NCI-H2227 treated with DMSO at 0.1 percent for 48 hours (cell line): ENCODE results near the gene CMIP.

Source experiments
- DNase-seq: peaks from one replicate; lab custom pipeline; 2025; lab: John Stamatoyannopoulos, UW

CMIP gene

DNA sequence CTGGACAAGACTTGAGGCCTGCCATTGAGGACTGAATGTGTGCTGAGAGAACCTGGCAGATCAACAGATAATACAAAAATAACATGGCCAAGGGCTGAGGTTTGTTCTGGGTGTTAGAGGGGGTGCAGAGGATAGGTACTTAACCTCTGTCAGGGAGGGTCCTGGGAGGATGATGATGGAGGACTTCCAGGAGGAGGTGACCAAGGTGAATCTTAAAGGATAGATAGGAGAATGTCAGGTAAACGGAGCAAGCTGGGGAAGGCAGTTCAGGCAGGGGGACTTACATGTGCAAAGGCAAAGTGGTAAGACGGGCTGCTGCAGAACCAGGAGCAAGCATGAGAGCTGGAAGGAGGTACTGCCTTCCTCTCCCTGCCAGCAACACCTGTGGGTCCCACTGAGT, 214.6 kb downstream of the CMIP start:
- DNase-seq, result no peak

DNA sequence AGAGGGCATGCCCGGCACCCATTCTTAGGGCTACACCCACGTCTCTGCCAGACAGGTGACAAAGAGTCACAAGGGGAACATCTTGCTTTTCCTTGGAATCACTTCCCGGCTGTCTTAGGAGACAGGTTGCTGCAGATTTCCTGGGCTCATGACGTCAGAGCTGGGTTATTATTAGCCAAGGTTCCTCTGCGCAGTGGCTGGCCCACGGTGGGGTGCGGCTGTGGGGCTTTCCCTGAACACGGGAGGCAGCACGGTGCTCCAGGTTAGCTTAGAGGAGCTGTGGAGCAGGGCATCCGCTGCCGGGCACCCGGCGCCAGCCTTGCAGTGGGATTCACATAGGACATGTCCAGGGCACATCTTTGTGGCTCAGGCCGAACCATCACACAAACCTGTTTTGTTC, 216.5 kb downstream of the CMIP start:
- DNase-seq, result no peak

- DNase-seq, result no peak
These were observed 219.5 kb downstream of the CMIP start for GRCh38 chr16:81664153-81664552.

GRCh38 chr16:81665588-81665987, 221.0 kb downstream of the CMIP start:
- DNase-seq, result no peak

GRCh38 chr16:81666113-81666512, 221.5 kb downstream of the CMIP start:
- no peak for DNase-seq

DNA sequence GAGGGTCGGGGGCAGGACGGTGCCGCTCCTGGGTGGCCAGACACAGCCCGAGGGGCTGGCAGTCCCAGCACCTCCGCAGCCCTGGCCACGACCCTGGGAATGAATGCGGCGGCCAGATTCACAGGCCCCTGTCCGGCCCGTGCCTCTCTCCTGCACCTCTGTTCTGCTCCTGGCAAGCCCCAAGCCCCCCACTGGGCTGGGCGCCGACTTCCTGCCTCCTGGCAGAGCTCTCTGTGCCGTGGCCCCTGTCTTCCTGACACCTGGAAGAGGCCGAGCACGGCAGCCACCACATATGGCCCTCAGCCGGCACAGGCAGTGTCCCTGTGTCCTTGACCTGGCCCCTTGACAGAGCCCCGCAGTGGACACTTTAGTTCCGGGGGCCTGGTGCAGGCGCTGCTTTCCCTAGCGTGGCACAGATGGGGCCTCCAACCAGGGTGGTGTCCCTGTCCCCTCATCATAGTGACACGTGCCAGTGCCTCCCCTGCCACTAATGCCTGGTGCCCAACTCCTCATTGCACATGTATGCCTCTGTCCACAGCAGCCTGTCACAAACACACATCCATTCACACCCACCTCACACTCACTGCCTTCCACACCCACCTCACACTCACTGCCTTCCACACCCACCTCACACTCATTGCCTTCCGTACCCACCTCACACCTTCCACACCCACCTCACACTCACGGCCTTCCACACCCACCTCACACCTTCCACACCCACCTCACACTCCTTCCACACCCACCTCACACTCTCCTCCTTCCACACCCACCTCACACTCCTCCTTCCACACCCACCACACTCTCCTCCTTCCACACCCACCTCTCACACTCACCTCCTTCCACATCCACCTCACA, 223.9 kb downstream of the CMIP start:
- no peak for DNase-seq

DNA sequence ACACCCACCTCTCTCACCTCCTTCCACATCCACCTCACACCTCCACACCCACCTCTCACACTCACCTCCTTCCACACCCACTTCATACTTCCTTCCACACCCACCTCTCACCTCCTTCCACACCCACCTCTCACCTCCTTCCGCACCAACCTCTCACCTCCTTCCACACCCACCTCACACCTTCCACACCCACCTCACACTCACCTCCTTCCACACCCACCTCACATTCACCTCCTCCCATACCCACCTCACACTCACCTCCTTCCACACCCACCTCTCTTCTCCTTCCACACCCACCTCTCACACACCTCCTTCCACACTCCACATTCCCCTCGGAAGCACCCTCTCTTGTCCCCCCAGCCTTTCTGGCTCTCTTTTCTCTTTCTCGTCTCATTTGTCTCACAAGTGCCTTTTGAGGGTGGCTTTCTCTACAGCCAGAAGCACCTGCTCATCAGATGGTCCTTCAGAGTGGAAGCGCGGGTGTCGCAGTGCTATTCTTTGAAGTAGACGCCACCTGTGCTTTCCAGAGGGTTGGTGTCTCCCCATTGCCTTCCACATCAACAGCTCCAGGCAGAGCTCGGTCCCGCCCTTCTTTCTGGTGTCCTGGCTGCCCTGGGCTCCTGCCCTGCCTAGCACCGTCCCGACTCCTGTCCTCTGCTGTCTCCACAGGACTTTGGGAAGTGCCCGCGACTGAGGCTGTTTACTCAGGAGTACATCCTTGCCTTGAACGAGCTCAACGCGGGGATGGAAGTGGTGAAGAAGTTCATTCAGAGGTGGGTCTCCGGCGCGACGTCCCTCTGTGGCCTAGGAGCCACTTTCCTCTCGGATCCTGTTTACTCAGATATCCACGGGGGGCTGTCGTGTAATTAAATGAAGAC, 225.1 kb downstream of the CMIP start:
- DNase-seq, result no peak

GRCh38 chr16:81671738-81672597, 227.4 kb downstream of the CMIP start:
- no peak for DNase-seq

DNA sequence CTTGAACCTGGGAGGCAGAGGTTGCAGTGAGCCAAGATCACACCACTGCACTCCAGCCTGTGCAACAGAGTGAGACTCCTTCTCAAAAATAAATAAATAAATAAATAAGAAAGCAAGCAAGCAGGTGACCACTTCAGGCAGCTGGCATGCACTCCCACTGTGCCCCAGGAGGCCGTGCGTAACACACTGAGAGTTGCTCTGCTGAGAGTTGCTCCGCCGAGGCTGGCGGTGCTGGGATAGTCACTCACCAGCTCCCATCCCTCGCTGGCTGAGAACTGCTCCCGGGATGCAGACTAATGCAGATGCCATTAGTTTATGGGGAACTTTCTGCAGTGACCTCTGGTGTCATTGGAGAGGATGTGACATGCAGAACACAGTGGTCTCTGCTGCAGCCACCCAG, 228.8 kb downstream of the CMIP start:
- no peak for DNase-seq

GRCh38 chr16:81675662-81676061, 231.1 kb downstream of the CMIP start:
- DNase-seq, result no peak

DNA sequence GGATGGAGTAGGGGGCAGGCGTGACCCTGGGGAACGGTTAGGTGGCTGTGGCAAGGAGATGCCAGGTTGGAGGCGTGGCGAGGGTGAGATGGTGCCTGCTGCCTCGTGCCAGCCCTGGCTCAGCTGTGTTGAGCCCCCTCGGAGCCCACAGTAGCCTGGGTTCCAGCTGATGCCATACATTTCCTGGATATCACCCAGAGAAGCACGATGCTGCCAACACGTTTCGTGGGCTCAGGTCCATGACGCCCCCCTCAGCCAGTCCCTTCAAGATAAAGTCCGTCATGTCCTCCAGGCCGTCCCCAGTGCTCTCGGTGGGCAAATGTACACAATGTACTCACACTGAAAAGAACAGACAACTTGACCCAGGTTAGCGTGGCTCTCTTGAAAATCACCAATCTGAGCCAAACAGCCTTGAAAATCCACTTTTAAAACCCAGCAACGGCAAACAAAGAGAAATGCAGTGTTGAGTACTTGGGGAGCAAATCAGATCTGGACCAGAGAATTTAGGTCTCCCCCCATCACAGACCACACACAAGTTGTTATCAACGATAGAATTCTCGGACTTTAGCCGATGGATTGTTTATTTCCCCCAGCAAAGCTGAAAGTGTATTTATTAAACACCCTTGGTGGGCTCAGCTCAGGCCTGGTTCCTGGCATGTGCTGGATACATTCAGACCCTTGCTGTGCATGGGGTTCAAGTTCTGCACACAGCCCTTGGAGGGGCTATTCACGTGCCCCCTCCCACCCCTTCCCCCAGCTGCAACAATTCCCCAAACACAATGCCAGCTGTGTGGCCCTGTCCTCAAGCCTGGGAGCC, 231.7 kb downstream of the CMIP start:
- no peak for DNase-seq

DNA sequence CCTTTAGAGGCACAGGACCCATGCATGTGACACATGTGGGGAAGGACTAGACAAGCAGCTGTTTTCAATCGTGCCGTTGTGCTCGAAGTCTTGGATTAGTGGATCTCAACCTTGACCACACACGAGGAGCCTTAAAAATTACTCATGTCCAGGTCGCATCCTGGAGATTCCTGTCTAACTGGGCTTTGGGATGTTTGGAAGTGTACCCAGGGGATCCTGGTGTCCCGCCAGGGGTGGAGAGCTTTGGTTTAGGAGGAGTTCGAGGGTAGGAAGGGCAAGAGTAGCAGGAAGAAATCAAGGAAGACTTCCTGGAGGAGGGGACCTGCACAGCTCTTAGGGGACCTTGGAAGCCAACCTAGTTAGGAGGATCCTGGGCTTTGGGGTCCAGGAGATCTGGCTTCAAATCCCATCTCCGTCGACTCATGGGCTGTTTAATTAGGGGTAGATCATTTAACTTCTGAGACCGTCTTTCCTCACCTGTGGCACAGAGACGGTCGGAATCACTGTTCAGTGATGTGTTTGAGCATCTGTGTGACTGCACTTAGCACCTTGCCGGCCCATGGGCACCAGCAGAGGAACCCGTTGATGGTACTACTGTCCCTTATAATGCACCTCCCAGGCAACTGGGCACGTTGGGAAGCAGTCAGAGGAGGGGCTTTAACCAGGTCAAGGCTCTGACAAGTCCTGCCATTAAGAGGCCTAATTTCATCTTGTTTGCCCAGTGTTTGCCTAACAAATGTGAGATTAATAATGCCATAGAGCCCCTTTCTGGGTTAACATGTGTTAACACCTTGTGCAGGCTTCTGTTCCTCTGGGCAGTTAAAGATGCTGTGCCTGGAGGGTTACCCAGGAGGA, 232.5 kb downstream of the CMIP start:
- no peak for DNase-seq

- DNase-seq, result no peak
These were observed 233.9 kb downstream of the CMIP start for GRCh38 chr16:81678326-81679095.

DNA sequence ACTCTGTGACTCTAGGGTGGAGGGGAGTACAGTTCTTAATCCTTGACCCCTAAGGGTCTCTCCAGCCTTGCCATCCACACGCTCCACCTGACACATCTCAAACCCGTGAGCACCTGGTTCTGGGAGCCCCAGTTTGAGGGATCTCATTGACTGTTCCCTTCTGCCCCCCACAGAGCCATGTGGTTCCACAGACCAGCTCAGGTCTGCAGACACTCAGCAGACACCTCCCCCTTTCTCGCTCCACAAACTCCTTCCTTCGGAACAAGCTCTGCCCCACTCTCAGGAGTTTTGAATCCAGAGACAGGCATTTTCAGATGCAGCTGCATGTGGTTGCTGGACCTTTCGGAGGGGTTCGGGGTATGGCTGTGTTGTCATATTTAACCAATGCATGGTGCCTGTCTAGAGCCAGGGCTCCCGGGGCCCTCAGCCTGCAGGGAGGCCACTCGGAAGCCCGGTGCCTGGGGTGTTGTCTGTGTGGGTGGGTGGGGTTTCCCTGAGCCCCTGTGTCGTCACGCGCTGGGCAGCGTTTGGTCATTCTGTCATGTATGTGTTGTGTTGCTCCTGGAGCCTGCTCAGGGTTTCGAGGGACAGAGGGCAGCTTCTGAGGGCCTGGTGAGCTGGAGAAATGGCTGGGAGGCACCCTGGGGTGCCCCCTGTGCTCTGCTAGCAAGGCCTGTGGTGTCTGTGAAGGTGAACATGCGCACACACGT, 235.3 kb downstream of the CMIP start:
- no peak for DNase-seq

DNA sequence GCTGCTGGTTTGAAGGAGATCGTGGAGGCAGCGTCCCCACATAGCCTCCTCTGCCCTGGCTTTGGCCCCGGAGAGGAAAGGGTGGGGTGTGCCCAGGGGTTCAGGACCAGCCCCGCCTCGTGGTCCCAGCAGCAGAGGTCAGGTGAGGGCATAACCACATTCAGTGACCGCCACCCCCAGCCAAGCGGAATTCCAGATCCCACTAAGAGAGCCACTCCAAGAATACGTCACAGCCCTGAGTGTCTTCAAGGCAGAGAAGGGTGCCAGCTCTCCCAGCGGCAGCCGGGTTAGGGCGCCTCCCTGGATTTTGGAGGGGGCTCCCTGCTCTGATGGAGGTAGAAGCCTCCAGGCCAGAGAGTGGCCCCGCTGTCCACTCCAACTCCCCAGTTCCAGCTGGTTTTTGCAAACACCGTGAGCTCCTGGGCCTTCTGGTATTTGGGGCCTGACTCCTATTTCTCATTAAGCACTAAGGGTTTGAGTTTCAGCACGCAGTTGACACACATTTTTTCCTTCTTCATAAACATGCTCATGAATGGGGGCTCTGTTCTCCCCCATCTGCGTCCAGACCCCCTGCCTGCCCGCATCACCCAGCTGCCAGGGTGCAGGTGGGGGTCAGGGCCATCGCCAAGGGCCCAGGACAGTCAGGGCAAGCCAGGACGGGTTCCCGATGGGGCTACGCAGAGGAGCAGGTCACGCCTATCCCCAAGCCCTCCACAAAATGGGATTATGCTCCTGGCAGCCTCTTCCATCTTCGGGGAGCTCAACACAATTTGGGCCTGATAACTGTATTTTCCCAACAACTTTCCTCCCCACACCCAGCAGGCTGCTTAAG, 236.1 kb downstream of the CMIP start:
- no peak for DNase-seq

DNA sequence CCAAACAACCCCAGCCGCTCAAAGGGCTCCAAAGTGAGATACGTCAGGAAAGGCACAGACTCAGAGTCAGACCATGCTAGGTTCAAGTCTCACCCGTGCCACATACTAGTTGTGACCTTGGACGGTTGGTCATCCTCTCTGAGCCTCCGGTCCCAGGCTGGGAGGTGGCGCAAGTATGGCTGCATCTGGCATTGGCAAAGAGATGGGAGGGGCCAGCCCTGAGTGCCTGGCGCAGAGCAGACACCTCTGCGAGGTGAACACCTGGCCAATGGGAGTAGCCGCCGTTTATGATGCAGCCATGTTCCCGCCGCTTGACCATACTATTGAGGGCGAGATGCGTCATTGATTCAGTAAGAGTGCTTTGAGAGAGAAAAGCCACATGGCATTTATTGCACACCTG, 236.7 kb downstream of the CMIP start:
- no peak for DNase-seq

- DNase-seq, result no peak
These were observed 239.7 kb downstream of the CMIP start for GRCh38 chr16:81684242-81684837.

DNA sequence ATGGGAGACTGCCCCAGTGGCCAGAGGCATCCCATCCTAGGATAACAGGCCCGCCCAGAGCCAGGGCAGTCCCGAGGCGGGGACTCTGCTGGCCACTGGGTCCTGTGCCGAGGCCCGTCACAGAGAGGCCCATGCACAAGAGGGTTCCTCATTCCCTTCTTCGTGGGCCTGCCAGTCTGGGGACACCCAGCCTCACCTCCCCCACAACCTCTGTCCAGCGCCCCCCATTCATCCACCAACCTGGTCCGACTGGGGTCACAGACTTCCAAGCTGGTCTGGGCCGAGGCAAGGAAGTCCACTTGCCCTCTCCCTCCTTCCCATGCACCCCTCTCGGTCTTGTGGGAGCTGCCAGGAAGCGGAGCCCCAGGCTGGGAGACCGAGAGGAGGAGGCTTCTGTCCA, 240.3 kb downstream of the CMIP start:
- DNase-seq, result no peak
